Kidney glomerular epithelial cell (primary cell): ENCODE results near the gene CHKA.

Source experiments
- DNase-seq: peaks from one replicate; lab custom pipeline; 2025; lab: John Stamatoyannopoulos, UW

Gene CHKA

DNA sequence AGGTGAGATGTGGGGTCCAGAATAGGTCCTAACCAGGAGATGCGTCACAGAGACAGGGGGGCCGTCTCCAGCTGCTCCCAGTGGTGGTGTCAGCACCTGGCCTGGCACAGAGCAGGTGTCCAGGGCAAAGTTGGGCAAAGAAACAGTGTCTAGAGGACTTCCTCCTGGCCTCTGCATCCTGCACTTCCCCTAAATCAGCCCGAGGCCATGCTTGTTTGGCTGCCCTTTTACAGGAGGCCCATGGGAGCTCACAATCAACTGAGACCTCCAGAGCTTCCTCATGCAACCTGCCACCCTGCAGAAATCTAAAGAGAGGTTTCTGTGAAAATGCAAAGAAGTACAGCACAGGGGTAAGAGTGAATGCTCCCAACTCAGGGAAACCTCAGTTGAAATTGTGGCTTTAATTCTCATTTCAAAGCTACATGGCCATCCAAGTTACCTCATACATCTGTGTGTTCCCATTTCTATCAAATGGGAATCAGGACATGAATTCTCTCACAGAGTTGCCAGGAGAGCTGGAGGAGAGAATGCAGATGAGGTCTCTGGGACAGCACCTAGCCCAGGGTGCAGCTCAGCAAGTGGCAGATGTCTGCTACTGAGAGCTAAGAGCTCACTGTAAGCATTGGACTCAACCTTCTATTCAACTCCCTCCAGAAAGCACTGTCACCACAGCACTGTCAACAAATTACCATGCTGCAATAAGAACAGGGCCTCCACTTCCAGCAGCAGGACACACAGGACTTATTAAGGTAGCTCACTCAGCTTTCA, 49.7 kb downstream of the CHKA start:
- DNase-seq, result no peak

DNA sequence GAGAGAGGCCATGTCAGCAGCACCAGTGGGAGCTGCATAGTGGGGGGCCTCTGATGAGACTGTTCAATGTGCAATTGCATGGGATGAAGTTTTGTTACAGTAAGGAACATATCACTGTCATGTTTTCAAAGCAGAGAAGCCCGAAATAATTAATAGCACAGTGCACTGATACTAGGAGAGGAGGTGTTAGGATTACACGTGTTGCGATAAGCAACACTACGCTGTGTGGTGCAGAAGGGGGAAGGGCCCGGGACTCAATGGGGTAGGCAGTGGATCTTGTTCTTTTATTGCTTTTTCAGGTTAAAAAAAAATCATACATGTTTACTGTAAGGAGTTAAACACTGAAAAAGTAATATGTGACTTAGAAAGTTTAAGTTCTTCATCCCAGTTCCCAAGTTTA, 53.2 kb downstream of the CHKA start:
- no peak for DNase-seq

GRCh38 chr11:68066742-68067141, 54.4 kb downstream of the CHKA start:
- no peak for DNase-seq

DNA sequence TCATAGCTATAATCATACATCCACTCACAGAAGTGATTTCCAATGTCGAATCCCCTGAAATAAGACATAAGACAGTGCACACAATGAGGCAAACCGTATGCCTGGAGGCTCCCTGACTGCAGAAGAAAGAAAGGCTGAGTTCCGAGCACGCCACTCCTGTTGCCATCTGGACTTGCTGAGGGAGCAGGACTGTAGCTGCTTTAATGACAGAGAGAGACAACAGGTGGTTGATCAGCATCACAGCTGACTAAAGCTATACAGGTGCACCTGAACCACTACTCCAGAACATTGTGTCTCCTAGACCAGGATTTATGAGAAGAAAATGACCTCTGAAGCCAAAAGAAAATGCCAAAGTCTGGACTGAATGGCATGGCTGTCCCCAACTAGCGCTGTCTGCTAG, 55.3 kb downstream of the CHKA start:
- DNase-seq, result no peak

DNA sequence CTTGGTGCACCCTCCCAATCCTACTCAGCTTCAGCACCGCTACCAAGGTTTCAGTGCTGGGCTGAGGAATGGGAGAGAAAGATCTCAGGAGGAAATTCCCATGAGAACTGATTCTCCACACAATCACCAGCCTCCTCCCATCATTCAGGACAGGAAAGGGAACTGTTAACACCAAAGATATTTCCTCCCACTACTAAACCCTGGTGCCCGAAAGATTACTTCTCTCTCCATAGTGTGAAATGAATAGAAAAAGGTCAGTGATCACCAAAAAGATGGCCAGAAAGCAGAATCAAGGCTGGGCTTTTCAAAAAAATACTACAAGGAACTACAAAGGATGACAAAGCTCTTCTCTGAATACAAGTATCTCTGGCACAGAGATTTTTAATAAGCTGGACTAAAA, 56.3 kb downstream of the CHKA start:
- no peak for DNase-seq

- DNase-seq, result no peak
Measured at GRCh38 chr11:68061508-68061907, 59.7 kb downstream of the CHKA start.

DNA sequence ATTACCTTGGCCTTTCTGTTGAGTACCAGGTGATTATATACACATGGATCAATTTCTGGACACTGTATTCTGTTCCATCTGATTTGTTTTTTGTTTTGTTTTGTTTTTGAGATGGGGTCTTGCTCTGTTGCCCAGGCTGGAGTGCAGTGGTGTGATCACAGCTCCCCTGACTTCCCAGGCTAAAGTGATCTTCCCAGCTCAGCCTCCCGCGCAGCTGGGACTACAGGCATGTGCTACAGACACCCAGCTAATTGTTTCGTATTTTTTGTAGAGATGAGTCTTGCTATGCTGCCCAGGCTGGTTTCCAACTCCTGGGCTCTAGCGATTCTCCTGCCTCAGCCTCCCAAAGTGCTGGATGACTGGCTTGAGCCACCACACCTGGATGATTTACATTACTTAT, 63.4 kb downstream of the CHKA start:
- DNase-seq, result no peak

GRCh38 chr11:68056317-68057285, 64.6 kb downstream of the CHKA start:
- DNase-seq, result no peak

- DNase-seq, result no peak
Measured at GRCh38 chr11:68053981-68054812, 67.0 kb downstream of the CHKA start.

DNA sequence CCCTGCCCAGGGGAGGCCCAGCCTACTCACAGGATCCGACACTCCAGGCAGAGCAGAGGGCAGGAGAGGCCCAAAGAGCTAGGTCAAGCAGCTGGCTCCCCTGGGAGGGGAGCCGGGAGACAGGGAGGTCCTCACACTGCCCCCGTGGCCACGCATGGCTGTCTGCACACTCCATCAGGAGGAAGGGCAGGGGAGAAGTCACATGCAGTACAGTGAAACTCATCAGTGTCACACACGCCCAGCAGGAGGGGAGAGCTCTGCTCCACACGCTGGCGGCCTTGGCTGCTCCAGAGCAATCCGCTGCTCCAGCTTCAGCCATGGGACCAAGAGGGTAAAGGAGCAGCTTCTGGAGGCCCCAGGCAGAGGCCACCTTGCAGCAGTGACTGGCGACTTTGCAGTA, 68.1 kb downstream of the CHKA start:
- DNase-seq, result no peak

- DNase-seq, result no peak
Measured at GRCh38 chr11:68052137-68052873, 68.9 kb downstream of the CHKA start.

- DNase-seq, result no peak
Measured at GRCh38 chr11:68051191-68052136, 69.7 kb downstream of the CHKA start.

DNA sequence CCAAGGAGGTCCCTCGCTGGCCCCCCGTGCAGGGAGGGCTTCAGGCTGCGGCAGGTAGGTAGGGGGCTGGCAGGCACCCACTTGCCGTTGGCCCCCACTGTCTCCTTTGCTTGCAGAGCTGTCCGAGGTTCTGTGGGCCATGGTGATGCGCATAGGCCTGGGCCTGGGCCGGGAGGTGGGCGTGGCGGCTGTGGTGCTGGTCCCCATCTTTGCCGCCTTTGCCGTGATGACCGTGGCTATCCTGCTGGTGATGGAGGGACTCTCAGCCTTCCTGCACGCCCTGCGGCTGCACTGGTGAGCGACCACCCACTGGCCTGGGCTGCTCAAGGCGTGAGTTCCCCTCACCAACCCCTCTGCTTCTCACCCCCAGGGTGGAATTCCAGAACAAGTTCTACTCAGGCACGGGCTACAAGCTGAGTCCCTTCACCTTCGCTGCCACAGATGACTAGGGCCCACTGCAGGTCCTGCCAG, 70.8 kb downstream of the CHKA start:
- DNase-seq, result no peak

- DNase-seq, result no peak
Measured at GRCh38 chr11:68049509-68050370, 71.4 kb downstream of the CHKA start.

DNA sequence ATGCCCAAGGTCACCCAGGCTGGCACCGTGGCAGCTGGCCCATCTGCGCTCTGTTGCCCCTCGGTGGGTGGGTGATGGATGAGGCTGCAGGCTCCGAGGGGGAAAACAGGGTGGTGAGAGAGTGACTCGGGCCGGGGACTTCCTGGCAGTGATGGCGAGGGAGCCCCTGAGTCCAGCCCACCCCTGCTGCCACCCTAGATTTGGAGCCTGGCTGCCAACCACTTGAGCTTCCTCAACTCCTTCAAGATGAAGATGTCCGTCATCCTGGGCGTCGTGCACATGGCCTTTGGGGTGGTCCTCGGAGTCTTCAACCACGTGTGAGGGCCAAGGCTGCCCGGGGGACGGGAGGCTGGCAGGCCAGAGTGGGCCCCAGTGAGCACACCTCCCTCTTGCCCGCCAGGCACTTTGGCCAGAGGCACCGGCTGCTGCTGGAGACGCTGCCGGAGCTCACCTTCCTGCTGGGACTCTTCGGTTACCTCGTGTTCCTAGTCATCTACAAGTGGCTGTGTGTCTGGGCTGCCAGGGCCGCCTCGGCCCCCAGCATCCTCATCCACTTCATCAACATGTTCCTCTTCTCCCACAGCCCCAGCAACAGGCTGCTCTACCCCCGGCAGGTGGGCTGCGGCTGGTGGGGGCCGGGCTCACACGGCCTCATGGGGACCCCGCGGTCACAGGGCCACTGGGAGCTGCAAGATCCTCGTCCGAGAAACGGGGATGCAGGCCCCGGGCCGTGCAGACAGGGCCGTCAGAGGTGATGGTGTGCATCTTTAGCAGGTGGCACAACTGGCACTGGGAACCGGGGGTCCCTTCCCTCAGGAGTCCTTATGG, 72.3 kb downstream of the CHKA start:
- DNase-seq, result no peak

DNA sequence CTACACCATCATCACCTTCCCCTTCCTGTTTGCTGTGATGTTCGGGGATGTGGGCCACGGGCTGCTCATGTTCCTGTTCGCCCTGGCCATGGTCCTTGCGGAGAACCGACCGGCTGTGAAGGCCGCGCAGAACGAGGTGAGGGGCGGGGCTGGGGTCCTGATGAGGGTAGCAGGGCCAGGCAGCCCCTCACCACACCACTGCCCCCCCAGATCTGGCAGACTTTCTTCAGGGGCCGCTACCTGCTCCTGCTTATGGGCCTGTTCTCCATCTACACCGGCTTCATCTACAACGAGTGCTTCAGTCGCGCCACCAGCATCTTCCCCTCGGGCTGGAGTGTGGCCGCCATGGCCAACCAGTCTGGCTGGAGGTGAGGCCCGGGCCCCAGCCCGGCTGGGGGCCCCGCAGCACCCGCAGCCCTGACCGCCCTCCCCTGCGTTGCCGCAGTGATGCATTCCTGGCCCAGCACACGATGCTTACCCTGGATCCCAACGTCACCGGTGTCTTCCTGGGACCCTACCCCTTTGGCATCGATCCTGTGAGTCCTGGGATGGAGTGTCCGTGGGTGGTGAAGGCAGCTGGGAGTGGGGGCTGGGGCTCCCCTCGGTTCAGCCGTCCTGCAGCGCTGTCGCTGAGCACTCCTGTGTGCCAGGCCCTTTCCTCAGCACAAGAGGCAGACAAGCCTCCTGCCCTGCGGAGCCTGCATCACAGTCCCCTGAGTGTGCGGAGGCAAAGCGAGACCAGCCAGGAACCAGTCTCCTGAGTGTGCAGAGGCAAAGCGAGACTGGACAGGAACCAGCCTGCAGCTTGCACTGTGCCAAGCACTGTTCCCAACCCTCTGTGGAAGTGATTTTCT, 73.5 kb downstream of the CHKA start:
- no peak for DNase-seq

- DNase-seq, result no peak
Measured at GRCh38 chr11:68044898-68045351, 76.3 kb downstream of the CHKA start.
